Cerebellar cortex (tissue), 1 donor: ENCODE results near the gene GPR18.

Experiments
- DNase-seq: peaks from one replicate; pipeline ENCODE4 v3.0.0-alpha.2; 2015; ENCODE audit warnings: low spot score

The GPR18 gene

GRCh38 chr13:99258210-99258860, at the start of gene GPR18:
Gene GPR18, minus strand, starts transcription at chr13:99258379. Its CDS starts 2,507 bp downstream, at chr13:99255872.
- DNase-seq = no peak

- DNase-seq = no peak
These were observed 49.6 kb upstream of the GPR18 start for GRCh38 chr13:99307648-99308339.

GRCh38 chr13:99307247-99307646, 49.1 kb upstream of the GPR18 start, which contains the start of gene GPR183:
Gene GPR183, minus strand, starts transcription at chr13:99307399. Its CDS starts 11,254 bp downstream, at chr13:99296145.
- no peak for DNase-seq

- DNase-seq = no peak
These were observed 47.4 kb upstream of the GPR18 start for GRCh38 chr13:99305566-99305965.

GRCh38 chr13:99305158-99305557, 47.0 kb upstream of the GPR18 start:
- no peak for DNase-seq

GRCh38 chr13:99304541-99304940, 46.4 kb upstream of the GPR18 start:
- DNase-seq = no peak

- no peak for DNase-seq
These were observed 45.8 kb upstream of the GPR18 start for GRCh38 chr13:99303863-99304521.

GRCh38 chr13:99302637-99303505, 44.7 kb upstream of the GPR18 start:
- DNase-seq = no peak

- no peak for DNase-seq
These were observed 43.9 kb upstream of the GPR18 start for GRCh38 chr13:99301913-99302636.

- DNase-seq = no peak
These were observed 43.1 kb upstream of the GPR18 start for GRCh38 chr13:99301056-99301838.

GRCh38 chr13:99299920-99300341, 41.8 kb upstream of the GPR18 start:
- no peak for DNase-seq

- no peak for DNase-seq
These were observed 41.2 kb upstream of the GPR18 start for GRCh38 chr13:99299256-99299919.

- no peak for DNase-seq
These were observed 39.9 kb upstream of the GPR18 start for GRCh38 chr13:99298056-99298455.

GRCh38 chr13:99297331-99297730, 39.2 kb upstream of the GPR18 start:
- DNase-seq = no peak

GRCh38 chr13:99296398-99296797, 38.2 kb upstream of the GPR18 start:
- DNase-seq = no peak

- DNase-seq = no peak
These were observed 37.5 kb upstream of the GPR18 start for GRCh38 chr13:99295488-99296252.

GRCh38 chr13:99294958-99295357, 36.8 kb upstream of the GPR18 start:
- no peak for DNase-seq

GRCh38 chr13:99294198-99294597, 36.0 kb upstream of the GPR18 start:
- DNase-seq = no peak

GRCh38 chr13:99293178-99293577, 35.0 kb upstream of the GPR18 start:
- DNase-seq = no peak
